ENCODE data around the gene CLDN20. TPM values are rescaled to one million over a fixed set of nuclear protein-coding genes. Genes with fewer than 3 reads are reported as not detected.

CLDN20 gene
- total and polyA plus RNA-seq, 2 of the 8 experiments (the other 6 are each of a cell fraction or from before 2014, with no cell fraction given) = not detected

DNA sequence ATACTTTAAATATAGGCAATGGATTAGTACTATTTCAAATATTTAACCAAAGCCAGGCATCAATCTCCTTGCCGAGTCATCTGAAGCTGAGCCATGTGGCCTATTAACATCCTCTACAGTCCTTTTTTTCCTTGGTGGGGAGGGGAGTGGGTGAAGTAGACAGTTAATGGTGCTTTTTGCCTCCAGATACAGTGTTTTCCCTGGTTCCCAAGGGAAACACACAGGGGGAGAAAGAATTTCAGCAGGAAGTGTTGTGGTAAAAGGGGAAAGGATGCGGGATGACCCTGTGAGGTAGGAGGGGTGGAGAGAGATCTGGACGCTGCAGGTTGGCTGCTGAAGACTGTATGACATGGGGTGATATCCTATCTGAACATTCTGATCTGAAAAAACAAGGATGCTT is 9.6 kb downstream of the CLDN20 start (continued):
- TF ChIP-seq, protein P1, sequence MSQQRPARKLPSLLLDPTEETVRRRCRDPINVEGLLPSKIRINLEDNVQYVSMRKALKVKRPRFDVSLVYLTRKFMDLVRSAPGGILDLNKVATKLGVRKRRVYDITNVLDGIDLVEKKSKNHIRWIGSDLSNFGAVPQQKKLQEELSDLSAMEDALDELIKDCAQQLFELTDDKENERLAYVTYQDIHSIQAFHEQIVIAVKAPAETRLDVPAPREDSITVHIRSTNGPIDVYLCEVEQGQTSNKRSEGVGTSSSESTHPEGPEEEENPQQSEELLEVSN (IDR thresholded peaks at IDR 0.05) = no peak

Data from H1 (cell line).